ENCODE measurements around the gene ARCN1.

Gene ARCN1

DNA sequence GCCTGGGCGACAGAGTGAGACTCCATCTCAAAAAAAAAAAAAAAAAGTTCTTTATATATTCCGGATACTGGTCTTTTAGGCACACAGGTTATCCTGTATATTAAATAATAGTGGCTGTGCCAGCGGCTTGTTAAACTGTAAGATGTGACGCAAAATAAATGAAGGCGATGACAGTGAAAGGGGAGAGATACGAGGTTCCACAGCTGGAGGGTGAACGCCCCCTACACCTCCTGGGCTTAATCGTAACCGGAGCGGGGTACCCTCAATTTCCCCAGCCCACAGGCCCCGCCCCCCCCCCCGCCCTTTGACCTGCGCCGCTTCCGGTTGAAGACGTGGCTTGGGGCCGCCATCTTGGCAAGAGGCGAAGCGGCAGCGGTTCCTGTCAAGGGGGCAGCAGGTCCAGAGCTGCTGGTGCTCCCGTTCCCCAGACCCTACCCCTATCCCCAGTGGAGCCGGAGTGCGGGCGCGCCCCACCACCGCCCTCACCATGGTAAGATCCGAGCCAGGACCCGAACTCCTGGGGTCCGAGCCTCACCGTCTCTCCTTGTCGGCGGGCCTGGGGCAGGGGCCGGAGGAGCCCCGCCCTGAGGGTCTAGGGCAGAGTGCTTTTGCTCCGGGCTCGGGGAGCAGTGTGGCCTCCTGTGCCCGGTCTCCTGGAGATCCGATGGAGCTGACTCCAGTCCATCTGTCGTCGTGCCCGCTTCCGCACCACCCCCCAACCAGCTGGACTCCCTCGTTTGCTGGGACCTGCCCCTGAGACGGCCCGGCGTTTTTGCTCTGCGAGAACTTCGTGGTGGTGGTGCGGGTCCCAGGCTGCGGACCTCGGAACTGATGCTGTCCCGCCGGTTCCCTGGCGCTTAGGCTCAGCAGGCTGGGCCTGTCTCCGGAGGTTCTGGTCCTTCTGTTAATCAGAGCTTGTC, at the start of gene ARCN1:
Gene ARCN1 (plus strand): TSS at position 349 of the 920 bp plus-strand sequence. CDS start 139 bp downstream, at position 488.
- TF ChIP-seq CTCF (IDR thresholded peaks at IDR 0.05): no peak

GRCh38 chr11:118522571-118523072, 49.6 kb upstream of the ARCN1 start:
- no peak overlapping the region for H3K27ac ChIP-seq
- no peak overlapping the region for H3K4me3 ChIP-seq (ENCODE audit: low read depth, low read length)
- H3K27me3 ChIP-seq (ENCODE audit: control insufficient read depth, insufficient read depth, low read length): no peaks in the 10 kb centered on the region
- H3K9ac ChIP-seq: no peak overlapping the region
- H3K79me2 ChIP-seq: no peaks in the 10 kb centered on the region
- no peak overlapping the region for H3K4me2 ChIP-seq (ENCODE audit: low read length)
- H2AFZ ChIP-seq: no peak overlapping the region
- H3K9me3 ChIP-seq (ENCODE audit: control insufficient read depth, low read length): no peaks in the 10 kb centered on the region
- peak; percentile 6 for TF ChIP-seq CTCF (IDR thresholded peaks at IDR 0.05)
- H3K36me3 ChIP-seq (ENCODE audit: control insufficient read depth, insufficient read depth, low read length): no peaks in the 10 kb centered on the region
- peaks cover 2% of the 10 kb centered on the region for H3K4me1 ChIP-seq

More for the DNA sequence above, at the start of gene ARCN1:
- peaks cover 3% of the 10 kb centered on the region for H3K4me1 ChIP-seq
- peak within 1 kb of the TSS; percentile 96 for H3K27ac ChIP-seq
- no peaks in the 10 kb centered on the region for H3K27me3 ChIP-seq (ENCODE audit: control insufficient read depth, insufficient read depth, low read length)
- peak within 1 kb of the TSS; percentile 52 for H3K4me2 ChIP-seq (ENCODE audit: low read length)
- H3K4me3 ChIP-seq (ENCODE audit: low read depth, low read length): peak within 1 kb of the TSS; percentile 97
- H3K9me3 ChIP-seq (ENCODE audit: control insufficient read depth, low read length): no peaks in the 10 kb centered on the region
- H3K36me3 ChIP-seq (ENCODE audit: control insufficient read depth, insufficient read depth, low read length): no peaks in the 10 kb centered on the region
- H3K79me2 ChIP-seq: peaks cover 26% of the 10 kb centered on the region
- peak within 1 kb of the TSS; percentile 98 for H2AFZ ChIP-seq
- peak within 1 kb of the TSS; percentile 84 for H3K9ac ChIP-seq

- no peak overlapping the region for H3K4me2 ChIP-seq (ENCODE audit: low read length)
- H3K27ac ChIP-seq: no peak overlapping the region
- H3K79me2 ChIP-seq: no peaks in the 10 kb centered on the region
- no peak overlapping the region for H2AFZ ChIP-seq
- no peak overlapping the region for H3K4me3 ChIP-seq (ENCODE audit: low read depth, low read length)
- H3K9ac ChIP-seq: no peak overlapping the region
- H3K36me3 ChIP-seq (ENCODE audit: control insufficient read depth, insufficient read depth, low read length): no peaks in the 10 kb centered on the region
- H3K27me3 ChIP-seq (ENCODE audit: control insufficient read depth, insufficient read depth, low read length): no peaks in the 10 kb centered on the region
- H3K4me1 ChIP-seq: peaks cover 4% of the 10 kb centered on the region
- no peaks in the 10 kb centered on the region for H3K9me3 ChIP-seq (ENCODE audit: control insufficient read depth, low read length)
- no peak for TF ChIP-seq CTCF (IDR thresholded peaks at IDR 0.05)
Measured at GRCh38 chr11:118524356-118524755, 47.9 kb upstream of the ARCN1 start.

- Histone ChIP-seq H3K27me3 (ENCODE audit: control insufficient read depth, insufficient read depth, low read length) (no peaks in the 10 kb centered on the region), H3K4me3 (ENCODE audit: low read depth, low read length) (no peak overlapping the region), H3K4me2 (ENCODE audit: low read length) (no peak overlapping the region), H3K36me3 (ENCODE audit: control insufficient read depth, insufficient read depth, low read length) (no peaks in the 10 kb centered on the region), H3K9ac (no peak overlapping the region), H3K79me2 (no peaks in the 10 kb centered on the region), H3K4me1 (peaks cover 7% of the 10 kb centered on the region), H2AFZ (no peak overlapping the region), H3K9me3 (ENCODE audit: control insufficient read depth, low read length) (no peaks in the 10 kb centered on the region), H3K27ac (no peak overlapping the region)
- no peak for TF ChIP-seq CTCF (IDR thresholded peaks at IDR 0.05)
Measured at GRCh38 chr11:118524757-118525470, 47.3 kb upstream of the ARCN1 start.
